H1 (cell line): ENCODE results near the gene NRXN3. TPM values are rescaled to one million over a fixed set of nuclear protein-coding genes. Genes with fewer than 3 reads are reported as not detected.

Source experiments
- ASH2L ChIP-seq: fragments of 200-600, 300-600 bp; sonication (generic); IDR thresholded peaks from one replicate; pipeline ENCODE4 v1.7.1; 2017; ENCODE audit warnings: low read length
- BCL11A ChIP-seq, 2 experiments: IDR thresholded peaks; one replicate each; pipeline ENCODE4 v1.6.1; 2011; ENCODE audit warnings: low read depth in 2 of 2, low read length in 2 of 2, mild to moderate bottlenecking in 2 of 2
- CTBP2 ChIP-seq: IDR thresholded peaks from 2 replicates; pipeline ENCODE4 v1.7.0; 2011; ENCODE audit warnings: borderline replicate concordance, mild to moderate bottlenecking, moderate library complexity, mixed read lengths, low read length; ENCODE audit not compliant: insufficient read depth, insufficient read length
- polyA plus RNA-seq, 7 experiments: library from polyadenylated mRNA; depleted of rRNA in 3 of 7; stranded (reverse) in 5 of 7; unstranded in 2 of 7; fragments of >200 nt in 5 of 7; fragments of 200-250 nt in 2 of 7; gene quantifications; 1 replicate in 5 of 7; 2 replicates in 1 of 7; 4 replicates in 1 of 7; pipeline versions ENCODE4 v1.2.1 to v1.2.3, GENCODE V29; 2011 to 2013; ENCODE audit warnings: missing spikeins in 2 of 7, mixed read lengths in 2 of 7
- total RNA-seq: library from RNA; stranded (reverse); fragmentation: NEBNext Ultra II Directional; extraction: Animal tissue kit (Norgen Biotek cat#: 25700); gene quantifications from 2 replicates; pipeline ENCODE4 v1.2.1, GENCODE V29; 2021

The NRXN3 gene
- total and polyA plus RNA-seq, 2 of the 8 experiments (the other 6 are each of a cell fraction or from before 2014, with no cell fraction given): 2.6 to 4.1 TPM

- no peak for TF ChIP-seq CTBP2
- no peak for TF ChIP-seq ASH2L
- TF ChIP-seq BCL11A (IDR thresholded peaks at IDR 0.05; ENCODE audit: low read depth in 2 of 2, low read length in 2 of 2): no peak
Observed at GRCh38 chr14:79643132-79643531, 1473.0 kb downstream of the NRXN3 start (continued).
